T-helper 1 cell (primary cell): Measurements from ENCODE around the gene GRIA1.

Experiments used
- DNase-seq, 5 donors: peaks; one replicate each; pipeline ENCODE4 v3.0.0-alpha.2; 2012 to 2020
- total RNA-seq, 4 donors: gene quantifications; one replicate each; lab custom pipeline; 2026; lab: John Stamatoyannopoulos, UW

The GRIA1 gene
- total RNA-seq = 0 to 0.12 (median 0) reads per million in 4 donors

GRCh38 chr5:153490118-153491037 is at the start of gene GRIA1:
Gene GRIA1, plus strand, starts transcription at chr5:153490670.
- DNase-seq = no peak

DNA sequence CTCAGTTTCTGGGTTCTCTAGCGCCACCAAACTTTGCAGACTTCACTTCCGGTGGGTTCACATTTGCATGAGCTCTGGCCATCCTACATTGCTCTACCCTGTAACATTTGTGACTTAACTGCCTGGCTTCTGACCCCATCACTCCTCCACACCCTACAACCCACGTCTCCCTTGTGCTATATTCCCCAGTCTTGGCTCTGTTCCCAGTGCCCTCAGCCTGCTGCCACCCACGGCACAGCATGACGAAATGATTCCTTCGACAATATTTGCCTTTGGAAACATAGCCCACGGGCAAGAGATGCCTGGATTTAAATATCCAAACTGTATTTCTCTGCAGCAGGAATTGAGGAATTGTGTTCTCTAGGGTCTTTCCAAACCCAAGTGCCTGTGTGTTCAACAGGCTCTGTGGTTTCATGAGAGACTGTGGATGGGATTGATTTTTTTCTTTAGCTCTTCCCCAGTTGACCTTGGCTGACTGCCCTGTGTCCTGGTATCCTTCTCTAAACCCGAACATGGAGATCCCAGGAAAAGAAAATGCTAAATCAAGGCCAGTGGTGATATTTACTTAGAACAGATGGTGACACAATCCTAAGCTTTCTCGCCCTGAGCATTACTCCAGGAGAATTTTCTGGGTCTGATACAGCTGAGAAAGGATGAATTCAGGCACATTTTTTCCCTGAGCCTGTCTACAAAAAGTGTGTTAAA is 44.4 kb upstream of the GRIA1 start:
- no peak for DNase-seq

GRCh38 chr5:153447534-153447933 is 42.9 kb upstream of the GRIA1 start:
- DNase-seq = no peak

GRCh38 chr5:153456354-153456753 is 34.1 kb upstream of the GRIA1 start:
- DNase-seq = no peak

- no peak for DNase-seq
Observed at GRCh38 chr5:153456993-153457392, 33.5 kb upstream of the GRIA1 start.

DNA sequence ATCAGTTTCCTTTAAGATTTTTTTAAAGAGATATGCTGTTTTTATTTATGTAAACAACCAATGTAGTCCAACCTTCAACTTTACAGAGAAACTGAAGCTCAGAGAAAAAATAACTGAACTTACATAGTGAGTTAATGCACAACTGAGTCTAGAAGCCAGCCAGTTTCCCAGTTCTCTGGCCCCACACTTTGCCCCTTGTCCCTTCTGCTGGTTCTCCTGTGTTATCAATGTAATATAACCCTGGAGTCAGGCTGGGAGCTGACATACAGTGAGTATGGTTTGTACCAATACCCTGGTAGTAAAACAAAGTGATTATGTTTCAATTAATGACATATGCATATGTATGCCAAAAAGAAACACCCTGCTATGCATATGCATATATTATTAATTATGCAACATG is 32.2 kb upstream of the GRIA1 start:
- no peak for DNase-seq

DNA sequence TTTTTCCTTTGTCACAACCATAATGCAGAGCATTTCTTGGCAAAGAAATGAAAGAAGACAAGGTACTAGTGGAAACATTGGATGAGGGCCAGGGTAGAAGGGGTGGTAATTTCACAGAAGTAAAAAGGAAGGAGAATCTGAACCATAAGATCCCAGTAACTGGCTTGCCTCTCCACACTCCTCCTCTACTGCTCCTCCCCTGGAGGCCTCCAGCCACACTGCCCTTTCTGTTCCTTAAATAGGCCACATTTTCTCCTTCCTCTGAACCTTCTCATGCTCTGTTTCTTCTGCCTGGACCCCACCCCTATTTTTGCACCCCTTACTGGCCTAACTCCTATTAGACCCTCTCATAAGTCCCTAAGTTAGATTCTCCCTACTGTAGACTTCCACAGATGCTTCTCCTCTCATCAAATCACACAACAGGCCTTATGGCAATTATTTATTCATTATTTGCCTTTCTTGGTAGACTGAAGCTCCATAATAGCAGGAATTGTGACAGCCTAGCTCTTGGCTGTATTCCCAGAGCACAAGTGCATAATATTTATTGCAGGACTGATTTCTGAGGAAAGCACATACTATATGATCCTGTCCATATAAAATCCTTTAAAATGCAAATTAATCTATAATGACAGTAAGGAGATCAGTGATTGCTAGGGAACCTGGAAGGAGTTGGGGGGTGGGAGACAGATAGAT is 31.3 kb upstream of the GRIA1 start:
- no peak for DNase-seq

GRCh38 chr5:153460421-153460820 is 30.0 kb upstream of the GRIA1 start:
- DNase-seq = no peak

- no peak for DNase-seq
Observed at GRCh38 chr5:153461341-153461740, 29.1 kb upstream of the GRIA1 start.

DNA sequence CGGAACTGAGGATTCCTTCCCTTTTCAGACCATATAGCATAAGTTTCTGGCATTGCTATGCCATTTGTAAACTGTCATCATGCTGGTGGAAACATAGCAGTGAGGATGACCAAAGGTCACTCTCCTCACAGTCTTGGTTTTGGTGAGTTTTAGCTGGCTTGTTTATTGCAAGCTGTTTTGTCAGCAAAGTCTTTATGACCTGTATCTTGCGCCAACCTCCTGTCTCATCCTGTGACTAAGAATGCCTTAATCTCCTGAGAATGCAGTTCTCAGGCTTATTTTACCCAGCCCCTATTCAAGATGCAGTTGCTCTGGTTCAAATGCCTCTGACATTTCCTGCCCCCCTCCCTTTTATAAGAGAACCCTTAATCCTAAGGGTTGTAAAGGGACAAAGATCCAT is 26.7 kb upstream of the GRIA1 start:
- no peak for DNase-seq

GRCh38 chr5:153467546-153467945 is 22.9 kb upstream of the GRIA1 start:
- no peak for DNase-seq

DNA sequence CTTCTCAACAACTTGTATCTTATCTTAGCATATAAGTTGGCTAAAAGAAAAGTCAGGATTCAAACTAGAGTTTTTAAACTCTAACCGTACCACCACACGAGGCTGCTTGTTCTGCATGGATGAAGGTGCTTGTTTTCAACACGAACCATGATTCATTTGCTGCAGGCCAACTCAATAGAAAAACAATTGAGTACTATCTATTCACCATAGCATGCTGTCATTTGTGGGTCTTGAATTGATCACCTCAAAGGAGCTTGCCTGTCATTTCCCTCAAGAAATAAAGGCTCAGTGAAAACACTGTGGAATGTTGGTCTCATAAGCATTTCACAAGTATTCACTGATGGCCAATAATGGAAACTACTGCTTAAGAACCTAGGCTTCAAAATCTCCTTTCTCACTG is 21.0 kb upstream of the GRIA1 start:
- no peak for DNase-seq

DNA sequence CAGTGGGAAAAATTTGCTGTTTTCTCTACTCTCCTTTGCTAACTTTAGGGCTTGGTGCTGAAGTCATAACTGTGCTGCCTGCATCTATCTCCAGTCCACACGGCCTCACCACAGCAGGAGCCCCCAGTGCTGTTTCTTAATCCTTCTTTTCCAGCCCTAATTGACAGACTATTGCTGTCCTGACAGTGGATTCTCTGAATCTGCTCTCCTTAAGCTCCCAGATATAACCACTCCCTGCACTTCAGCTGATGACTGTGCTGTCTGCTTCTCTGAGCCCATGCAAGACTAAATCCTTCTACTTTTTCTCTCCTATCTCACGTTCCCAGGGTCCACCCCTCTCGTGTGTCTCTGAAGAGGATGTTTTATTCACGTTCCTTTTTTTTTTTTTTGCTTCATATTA is 19.7 kb upstream of the GRIA1 start:
- DNase-seq = no peak

DNA sequence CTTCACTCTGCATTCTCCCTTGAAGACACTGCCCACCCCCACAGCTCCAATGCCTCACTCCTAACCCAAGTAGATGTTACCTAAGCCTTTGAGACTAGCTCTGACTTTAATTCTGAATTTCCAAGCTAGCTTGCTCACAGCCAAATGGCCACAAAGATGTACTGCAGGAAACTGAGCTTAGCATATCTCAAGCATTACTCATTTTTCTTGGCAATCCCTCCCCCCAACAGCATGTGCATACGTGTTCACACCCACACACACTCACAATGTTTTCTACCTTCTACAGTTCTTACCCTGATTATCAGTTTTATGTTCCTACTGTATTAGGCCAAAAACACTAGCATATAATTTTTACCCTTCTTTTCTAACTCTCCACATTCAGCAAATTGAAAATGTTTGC is 13.7 kb upstream of the GRIA1 start:
- no peak for DNase-seq

DNA sequence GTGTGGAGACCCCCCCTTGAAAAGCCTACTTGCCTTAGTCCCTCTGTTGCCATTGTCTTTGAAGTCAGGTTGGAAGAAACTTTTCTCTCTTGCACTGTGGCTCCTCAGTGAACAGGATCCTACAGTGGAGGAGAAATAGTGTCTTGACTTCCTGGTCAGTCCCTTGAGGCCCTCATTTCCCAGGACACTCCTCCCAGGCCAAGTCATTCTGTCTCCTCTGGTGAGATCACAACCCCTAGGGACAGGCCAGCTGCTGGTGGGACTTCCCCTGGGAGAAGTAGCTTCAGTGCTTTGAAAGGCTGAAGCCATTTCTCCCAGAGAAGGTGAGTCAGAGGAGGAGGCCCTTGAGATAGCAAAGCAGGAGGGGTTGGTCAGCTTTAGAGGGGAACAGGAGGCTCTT is 10.1 kb upstream of the GRIA1 start:
- DNase-seq = no peak

GRCh38 chr5:153483482-153483881 is 7.0 kb upstream of the GRIA1 start:
- no peak for DNase-seq

DNA sequence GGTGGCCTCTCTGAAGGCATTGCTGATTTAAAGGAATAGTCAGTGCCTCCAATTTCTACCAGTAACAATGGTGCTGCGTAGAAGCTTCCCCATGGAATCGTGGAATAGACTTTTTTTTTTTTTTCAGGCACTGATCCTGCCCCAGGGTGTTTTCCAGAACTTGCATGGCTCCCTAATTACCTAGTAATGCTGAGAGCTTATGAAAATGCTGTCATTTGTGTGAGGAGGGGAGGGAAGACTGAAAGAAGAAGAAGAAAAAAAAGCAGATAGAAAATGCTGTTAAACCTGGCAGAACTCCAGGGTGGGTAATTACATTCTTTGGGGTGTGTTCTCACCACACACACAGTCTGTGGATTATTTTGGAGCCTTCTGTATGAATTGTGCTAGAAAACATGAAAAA is 4.8 kb upstream of the GRIA1 start:
- DNase-seq = no peak

DNA sequence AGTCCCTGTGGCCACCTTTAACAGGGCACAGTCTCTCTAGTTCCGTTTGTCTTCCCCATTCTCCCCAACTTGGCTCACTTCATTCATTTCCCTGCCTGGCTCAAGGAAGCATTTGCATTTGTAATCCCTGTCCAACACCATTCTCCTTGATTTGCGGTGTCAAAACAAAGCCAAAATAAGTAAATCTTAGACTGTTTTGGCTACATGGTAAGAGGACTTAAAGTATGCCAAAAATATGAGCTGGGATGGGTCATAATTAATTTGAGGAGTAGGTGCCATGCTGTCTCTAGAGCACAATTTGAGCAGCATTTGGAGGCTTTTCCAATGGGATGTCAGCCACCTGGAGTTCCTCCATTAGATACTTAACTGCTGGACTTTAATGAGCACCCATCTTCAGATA is 3.7 kb upstream of the GRIA1 start:
- DNase-seq = no peak

GRCh38 chr5:153489611-153490010 is 859 bp upstream of the GRIA1 start:
- no peak for DNase-seq

- no peak for DNase-seq
Observed at GRCh38 chr5:153491038-153491744, 721 bp downstream of the GRIA1 start.

- DNase-seq = no peak
Observed at GRCh38 chr5:153491856-153492255, 1.4 kb downstream of the GRIA1 start.

DNA sequence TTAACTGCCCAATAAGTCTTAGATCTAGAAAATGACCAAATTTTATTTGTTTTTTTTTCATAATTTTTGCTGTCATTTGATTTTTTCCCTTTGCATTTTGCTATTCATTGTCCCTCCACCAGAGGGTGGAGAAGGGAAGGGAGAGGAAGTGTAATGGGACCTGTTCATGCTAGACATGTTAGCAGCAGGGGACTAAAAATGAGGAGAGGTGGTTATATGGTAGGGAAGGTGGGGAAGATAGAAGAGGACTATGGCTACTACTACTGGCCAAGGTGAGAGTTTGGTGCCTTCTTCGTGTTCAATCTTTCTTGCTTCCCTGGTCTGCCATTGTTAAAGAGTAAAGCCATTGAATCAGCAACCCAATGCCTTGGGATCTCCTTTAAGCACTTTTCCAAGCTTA is 6.4 kb downstream of the GRIA1 start:
- DNase-seq = no peak

- no peak for DNase-seq
Observed at GRCh38 chr5:153498516-153498915, 8.0 kb downstream of the GRIA1 start.
